C1 segment of cervical spinal cord (tissue), 14 donors: ENCODE measurements around the gene ZSWIM7.
"Not testable (repeated sequence)": the region's sequence is repeated elsewhere in the genome, so short reads cannot be mapped to it uniquely, and the experiment has no call there.

Source experiments
- DNase-seq, 14 donors: peaks; one replicate each; lab custom pipeline; 2025; lab: John Stamatoyannopoulos, UW

Gene ZSWIM7

GRCh38 chr17:15958484-15958854 is 41.0 kb downstream of the ZSWIM7 start:
- no peak for DNase-seq

DNA sequence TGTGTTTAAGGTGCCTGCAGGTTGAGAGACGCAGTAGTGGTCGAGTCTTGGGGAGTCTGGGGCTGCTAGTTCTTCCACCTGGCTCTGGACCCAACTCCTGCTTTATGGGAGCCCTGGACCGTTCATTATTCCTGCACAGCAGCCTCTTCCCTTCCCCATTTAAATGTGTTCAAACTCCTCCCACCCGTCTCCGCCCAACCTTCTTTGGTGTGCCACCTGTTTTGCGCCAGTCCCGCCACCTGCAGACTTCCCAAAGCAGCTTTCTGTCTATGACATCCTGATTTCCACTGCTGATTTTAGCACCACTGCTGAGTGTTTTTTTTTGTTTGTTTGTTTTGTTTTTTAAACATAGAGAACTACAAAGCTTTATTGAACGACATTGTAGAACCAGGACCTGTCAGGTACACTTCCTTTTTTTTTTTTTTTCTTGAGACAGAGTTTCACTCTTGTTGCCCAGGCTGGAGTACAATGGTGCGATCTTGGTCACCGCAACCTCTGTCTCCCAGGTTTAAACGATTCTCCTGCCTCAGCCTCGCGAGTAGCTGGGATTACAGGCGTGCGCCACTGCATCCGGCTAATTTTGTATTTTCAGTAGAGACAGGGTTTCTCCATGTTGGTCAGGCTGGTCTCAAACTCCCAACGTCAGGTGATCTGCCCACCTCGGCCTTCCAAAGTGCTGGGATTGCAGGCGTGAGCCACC is 41.7 kb downstream of the ZSWIM7 start:
- no peak for DNase-seq

GRCh38 chr17:15957206-15957605 is 42.3 kb downstream of the ZSWIM7 start:
- DNase-seq: no peak

GRCh38 chr17:15955793-15956541 is 43.5 kb downstream of the ZSWIM7 start:
- no peak for DNase-seq

DNA sequence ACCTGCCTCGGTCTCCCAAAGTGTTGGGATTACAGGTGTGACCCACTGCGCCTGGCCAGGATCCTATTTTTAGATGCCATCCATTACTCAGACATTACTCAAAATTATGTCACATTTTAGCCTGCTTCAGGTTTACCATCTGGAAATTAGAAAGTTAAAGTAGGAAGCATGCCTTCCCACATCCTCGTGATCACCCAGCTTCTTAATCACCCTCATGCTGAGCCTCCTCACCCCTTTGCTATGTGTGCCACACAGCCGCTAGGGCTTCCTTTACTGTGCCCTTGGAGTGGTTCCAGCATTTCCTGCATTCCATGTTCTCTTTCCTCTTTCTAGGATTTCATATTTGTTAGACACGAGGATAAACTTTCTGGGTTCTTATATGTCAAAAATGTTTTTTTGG is 45.3 kb downstream of the ZSWIM7 start:
- DNase-seq: no peak

GRCh38 chr17:15952916-15953790 is 46.4 kb downstream of the ZSWIM7 start:
- DNase-seq: no peak

- no peak for DNase-seq
These were observed 47.4 kb downstream of the ZSWIM7 start for GRCh38 chr17:15952048-15952532.

DNA sequence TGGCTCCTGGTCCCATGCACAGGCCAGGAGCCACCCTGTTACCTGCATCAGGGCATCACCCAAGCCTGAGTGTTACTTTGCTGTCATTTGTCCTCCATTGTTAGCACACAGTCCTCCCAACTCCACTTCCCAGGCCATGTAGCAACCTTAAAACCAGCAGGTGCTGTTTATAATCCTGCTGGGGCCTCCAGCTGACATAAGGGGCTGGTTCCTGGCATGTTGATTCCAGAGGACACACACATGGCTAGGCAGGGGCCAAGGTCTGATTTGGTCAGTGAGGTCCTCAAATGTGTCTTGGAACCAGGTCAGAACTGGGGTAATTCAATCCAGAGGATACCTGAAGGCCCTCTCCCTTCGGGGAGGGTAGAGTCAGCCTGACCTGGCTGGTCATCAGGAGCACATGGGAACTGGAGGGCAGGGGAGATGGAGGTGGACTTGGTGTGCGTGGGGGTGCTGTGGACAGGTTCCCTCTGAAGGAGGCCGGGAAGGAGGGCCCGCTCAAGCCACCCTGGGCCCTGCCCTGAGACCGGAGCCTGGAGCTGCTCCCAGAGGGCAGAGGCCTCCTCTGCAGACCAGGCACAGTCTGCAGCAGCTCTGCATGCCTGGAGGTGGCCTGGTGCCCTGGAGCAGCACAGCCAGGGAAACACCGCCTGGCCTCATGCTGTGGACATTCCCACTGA is 48.0 kb downstream of the ZSWIM7 start:
- DNase-seq: no peak

- no peak for DNase-seq
These were observed 51.3 kb downstream of the ZSWIM7 start for GRCh38 chr17:15947976-15948752.

DNA sequence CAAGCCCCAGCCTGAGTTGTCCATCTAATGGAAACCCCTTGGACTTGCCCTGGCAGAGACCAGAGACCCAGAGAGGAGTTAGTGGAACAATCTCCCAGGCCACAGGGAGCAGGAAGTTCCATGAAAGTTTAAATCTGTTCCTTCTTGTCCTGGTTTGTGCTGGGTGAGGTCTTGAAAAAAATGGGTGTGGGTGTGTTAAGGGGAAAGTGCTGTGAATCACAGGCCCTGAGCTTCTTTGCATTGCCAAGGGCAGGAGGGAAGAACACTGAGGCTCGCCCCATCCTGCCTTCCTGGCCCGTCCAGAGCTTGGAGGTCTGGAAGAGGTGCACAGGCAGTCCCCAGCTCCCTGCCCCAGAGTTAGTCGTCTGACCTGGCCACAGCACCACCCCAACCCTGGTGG is 52.2 kb downstream of the ZSWIM7 start:
- DNase-seq: no peak

DNA sequence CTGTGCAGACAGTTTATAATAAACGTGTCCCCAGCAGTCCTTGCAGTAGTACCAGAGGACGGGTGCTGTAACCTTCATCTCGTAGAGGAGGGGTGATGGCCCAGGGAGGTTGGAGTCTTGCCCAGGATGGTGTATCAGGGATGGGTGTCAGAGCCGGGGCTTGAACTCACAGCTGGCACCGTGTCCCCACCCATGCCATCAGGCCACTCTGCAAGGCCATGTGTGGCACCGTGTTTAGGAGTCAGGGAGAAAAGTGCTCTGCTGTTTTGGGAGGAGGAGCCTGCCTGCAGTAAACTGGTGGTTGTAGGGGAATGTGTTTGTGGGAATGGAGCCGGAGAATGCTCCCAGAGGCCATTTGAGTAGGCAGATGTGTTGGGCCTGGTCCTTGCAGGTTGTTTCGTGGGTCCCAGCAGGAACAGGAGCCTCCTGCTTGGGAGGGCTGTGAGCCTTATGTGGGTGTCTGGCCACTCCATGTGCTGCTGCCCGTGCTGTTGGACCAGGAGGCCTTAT is 52.8 kb downstream of the ZSWIM7 start:
- DNase-seq: no peak

- no peak for DNase-seq
These were observed 53.8 kb downstream of the ZSWIM7 start for GRCh38 chr17:15945527-15946191.

- peak in 3 of 14 donors; percentile 25 to 56 (median 27) for DNase-seq
These were observed 54.6 kb downstream of the ZSWIM7 start, which contains the start of gene ADORA2B for GRCh38 chr17:15944759-15945526. Gene ADORA2B, plus strand, starts transcription at chr17:15945130. Its CDS starts 119 bp downstream, at chr17:15945249.

DNA sequence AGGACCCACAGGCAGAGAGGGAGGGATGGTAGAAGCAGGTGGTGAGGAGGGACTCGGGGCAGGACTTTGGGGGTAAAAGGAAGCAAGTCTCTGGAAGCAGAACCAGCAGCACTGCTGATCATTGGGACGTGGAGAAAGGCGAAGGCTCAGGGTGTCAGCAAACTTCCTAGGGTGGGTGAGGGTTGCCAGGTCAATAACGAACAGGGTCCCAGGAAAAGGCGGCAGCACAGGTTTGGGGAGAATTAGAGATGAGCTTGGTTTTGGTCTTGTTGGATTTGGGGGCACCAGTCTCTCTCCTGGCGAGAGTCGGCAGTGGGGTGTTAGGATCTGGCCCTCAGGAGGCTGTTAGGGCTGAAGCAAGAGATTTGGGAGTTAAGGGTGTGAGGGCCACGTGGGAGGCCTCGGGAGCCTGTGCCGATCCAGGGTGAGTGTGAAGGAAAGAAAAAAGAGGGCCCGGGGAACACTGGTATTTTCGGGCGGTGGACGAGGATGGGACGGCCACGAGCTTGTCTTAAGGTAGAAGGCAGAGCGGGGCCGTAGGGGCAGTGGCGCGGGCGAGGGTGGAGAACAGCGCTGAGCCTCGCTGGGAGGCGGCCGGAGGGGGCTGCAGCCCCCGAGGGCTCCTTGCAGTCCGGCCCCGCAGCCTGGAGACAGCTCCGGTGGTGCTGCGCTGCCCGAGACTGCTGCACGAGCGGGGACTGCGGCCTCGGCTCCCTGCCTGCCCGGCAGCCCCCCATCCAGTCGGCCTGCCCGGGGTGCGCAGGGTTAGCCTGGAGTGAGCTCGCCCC is 55.3 kb downstream of the ZSWIM7 start:
- DNase-seq: no peak

GRCh38 chr17:15942207-15942833 is 57.2 kb downstream of the ZSWIM7 start:
- DNase-seq: no peak

DNA sequence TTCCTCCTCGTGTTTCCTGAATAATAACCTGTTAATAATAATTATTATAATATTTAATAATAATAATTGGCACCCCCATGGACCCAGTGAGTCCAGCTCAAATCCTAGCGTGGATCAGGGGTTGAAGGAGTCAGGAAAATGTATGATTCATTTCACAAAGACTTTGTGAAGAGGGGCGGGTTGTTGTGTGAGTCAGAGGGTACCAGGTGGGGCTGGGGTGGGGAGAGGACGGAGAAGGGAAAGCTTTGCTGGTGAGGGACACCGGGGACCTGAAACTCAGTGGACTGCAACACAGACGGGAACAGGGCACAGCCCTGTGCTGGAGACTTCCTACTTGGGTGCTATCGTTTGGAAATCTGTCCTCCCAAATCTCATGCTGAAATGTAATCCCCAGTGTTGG is 57.7 kb downstream of the ZSWIM7 start:
- DNase-seq: no peak

- DNase-seq: not testable (repeated sequence)
These were observed 63.0 kb downstream of the ZSWIM7 start for GRCh38 chr17:15936481-15936880.

DNA sequence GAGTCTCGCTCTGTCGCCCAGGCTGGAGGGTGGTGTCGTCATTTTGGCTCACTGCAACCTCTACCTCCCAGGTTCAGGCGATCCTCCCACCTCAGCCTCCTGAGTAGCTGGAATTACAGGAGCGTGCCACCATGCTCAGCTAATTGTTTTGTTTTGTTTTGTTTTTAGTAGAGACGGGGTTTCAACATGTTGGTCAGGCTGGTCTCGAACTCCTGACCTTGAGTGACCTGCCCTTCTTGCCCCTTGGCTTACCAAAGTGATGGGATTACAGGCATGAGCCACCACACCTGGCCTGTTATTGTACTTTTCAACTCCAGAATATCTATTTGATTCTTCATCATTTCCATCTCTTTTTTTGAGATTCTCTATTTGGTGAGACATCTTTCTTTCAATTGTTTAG is 63.6 kb downstream of the ZSWIM7 start:
- no peak for DNase-seq
